HG03575 (cell line): ENCODE data around the gene MAP2.

Source experiments
- ATAC-seq: cut with Tn5 transposase; IDR thresholded peaks from one replicate; pipeline ENCODE4 v1.9.1; 2021; ENCODE audit not compliant: unreplicated experiment, insufficient number of reproducible peaks, low FRiP score; ENCODE audit errors: extremely low read depth

Gene MAP2

DNA sequence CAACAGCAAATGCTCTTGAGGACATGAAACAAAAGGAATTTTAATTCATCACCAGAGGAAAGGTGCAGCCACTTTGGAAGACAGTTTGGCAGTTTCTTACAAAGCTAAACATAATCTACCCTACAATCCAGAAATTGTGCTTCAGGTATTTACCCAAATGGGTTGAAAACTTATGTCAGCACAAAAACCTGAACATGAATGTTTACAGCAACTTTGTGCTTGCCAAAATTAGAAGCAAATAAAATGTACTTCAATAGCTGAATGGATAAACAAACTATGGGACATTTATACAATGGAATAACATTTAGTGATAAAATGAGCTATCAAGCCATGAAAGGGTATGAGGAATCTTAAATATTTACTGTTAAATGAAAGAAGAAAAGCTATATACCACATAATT, 6.9 kb upstream of the MAP2 start:
- ATAC-seq: no peak

DNA sequence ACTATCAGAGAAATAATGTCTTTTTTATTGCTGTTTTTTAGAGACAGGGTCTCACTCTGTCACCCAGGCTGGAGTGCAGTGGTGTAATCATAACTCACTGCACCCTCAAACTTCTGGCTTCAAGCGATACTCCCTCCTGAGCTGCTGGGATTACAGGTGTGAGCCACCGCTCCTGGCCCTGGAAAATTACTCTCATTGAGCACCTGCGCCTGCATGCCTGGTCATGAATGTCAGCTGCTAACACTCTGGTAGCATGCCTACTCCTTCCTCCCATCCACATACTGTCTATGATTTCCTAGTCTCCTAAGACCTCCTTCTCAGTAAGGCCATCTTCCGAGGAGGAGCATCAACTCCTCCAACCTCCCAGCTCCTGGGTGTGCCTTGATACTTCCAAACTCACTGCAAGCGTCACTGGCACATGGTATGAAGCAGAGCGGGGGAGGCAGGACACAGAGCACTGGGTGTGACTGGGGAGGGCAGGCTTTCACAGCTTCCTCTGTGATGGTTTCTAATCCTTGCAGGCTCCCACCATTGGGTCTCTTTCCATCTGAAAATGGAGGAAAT, 1.6 kb upstream of the MAP2 start:
- ATAC-seq: no peak

DNA sequence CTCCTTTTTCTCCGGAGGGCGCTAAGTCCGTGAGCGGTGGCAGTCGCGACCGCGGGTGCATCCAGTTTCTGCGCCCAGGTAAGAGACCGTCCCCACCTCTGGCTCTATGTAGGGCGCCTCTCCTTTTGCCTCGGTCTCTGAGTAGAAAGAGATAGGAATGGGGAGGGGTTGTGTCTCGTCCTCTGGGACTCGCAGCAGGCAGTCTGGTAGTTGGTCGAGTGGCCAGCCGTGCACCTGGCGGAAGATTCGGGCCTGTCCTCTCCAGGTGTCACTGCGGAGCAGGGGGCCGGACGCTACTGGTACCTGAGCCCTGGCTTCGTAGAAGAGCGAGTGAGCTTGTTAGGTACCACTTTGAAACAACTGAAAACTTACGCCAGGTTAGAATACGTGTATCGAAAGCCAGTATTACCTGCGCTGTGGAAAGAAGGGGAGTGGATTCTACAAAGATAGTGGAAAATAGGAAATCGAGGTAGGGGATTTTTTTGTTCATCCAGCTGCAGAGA, 403 bp downstream of the MAP2 start:
- ATAC-seq: no peak

DNA sequence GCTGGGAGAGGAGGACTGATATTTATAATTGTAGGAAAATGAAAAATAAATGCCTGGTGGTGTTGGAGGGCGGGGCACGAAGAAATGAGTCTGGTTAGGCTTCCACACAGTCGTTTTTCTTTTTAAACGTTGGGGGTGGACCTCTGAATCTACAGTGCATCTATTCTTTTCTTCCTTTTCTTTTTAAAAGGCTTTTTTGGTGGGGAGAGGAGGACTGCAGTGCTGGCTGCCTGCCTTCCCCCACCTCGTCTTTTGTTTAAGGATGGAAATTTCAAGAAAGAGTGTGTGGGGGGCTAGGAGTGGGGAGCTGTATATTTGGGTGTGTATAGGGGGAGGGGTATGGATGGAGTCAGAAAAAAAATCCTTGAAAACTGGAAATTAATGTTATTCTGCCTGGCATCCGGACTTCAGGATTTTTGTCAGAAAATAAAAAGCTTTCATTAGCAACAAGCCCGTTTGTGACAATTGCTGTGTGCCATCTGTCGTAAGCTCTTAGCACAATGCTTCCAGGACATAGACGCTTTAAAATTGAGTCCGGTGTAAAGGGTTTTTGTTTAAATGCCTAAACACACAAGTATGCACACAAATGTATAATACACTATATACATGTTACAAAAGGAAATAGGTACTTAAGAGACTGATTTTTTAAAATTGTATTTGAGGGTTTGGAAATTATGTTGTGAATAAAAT, 1.1 kb downstream of the MAP2 start:
- ATAC-seq: no peak

DNA sequence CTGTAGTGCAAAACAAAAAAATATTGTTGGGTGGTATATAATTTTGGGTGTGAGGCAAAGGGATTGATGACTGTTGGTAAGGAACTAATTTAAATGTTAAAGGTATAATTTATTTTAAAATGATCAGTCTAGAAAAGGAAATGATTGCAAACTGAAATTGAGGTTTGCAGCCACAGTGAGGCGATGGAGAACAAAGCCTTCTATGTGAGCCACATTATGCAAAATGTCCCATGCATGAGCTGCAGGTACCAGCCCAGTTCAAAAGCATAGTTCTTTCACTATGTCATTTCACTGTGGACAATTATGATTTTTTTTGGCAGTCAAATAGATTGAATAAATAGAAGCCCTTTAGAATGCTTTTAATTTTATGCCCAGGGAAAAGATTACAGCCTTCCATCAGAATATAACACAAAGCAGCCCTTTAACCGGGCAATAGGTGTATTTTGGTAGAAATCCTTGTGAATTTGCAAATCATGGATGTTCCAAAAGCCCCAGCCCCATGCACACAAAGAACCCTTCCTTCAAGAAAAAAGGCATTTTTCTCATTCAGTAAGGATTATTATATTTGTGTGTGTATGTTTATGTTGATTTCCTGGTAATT, 1.7 kb downstream of the MAP2 start:
- ATAC-seq: no peak

DNA sequence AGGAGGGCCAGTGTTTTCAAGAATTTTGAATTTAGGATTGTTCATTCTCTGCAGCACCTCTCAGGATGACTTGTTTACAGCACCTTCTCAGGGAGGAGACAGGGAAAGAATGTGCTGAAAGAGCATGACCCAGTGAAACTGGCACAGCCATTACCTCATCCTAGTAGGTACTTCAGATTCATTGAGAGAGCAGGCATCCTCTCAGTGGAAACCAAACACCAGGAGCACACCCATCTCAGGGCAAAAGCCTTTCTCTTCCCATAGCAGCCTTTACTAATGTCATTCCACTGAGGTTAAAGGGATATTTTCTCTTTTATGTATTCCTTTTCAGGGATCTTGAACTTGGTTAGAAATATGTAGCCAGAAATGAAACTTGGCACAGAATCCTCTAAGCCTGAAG, 2.6 kb downstream of the MAP2 start:
- ATAC-seq: no peak

DNA sequence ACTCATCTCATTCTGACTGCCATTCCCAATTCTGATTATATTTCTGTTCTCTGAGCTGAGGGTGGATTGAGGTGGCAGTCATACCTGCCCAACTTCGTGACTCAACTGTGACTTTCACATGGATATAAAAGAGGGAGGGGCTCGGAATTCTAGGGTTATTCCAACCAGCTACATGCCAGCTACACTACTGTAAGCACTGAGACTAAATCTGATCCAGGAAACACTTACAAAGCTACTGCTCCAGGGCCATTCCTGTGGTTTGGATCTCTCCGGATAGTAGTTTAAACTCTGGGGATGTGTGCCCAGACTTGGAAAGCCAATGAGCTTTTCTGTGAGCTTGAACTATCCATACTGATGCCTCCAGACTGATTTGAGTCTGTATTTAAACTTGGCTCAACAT, 7.9 kb downstream of the MAP2 start:
- no peak for ATAC-seq

DNA sequence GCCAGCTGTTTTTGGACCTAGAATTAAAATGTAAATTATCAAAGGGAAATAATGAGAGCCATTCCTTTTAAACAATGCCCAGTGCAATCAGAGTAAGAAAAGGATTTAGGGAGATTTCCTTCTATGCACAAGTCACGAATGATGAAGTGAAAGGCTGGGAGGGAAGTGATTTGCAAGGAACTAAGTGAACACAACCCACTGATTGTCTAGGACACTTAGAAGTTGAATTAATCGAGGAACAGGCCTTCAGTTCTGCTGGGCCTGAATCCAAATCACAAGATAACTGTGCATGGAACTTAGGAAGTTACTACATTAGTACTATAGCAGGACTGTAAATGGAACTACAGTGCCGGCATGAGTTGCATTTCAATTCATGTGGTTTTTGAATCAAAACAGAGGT, 17.7 kb downstream of the MAP2 start:
- no peak for ATAC-seq

DNA sequence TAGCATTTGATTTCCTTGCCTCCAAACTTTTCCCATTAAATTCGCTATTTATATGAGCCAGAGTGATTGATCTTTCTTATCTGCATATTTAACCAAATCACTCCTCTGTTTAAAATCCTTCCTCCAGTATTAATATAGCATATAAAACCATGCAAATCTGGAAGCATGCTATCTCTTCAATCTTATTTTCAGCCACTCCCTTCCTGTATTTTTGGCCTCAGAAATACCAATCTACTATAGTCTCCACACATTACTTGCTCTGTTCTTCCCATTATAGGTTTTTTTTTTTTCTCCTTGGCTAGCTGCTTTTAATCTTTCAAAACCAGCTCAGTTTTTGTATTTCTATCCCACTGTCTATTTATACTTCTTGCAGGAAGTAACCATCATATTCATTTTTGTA, 19.1 kb downstream of the MAP2 start:
- ATAC-seq: no peak

DNA sequence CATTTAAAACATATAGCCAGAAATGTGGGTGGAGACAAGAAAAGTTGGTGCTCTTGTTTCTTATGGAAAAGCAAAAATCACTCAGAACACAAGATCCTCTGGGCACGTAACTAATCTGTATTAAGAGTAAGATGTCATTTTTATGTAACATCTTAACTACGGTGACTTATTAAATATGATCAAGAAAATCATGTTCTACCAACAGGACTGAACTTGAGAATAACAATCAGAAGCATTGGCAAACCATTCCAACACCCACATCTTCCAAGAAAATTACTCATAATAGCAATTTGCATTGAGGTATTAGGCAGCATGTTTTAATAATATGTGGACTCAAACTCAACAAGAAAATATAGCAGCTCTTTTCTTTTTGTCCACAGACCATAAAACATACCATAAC, 21.6 kb downstream of the MAP2 start:
- no peak for ATAC-seq

DNA sequence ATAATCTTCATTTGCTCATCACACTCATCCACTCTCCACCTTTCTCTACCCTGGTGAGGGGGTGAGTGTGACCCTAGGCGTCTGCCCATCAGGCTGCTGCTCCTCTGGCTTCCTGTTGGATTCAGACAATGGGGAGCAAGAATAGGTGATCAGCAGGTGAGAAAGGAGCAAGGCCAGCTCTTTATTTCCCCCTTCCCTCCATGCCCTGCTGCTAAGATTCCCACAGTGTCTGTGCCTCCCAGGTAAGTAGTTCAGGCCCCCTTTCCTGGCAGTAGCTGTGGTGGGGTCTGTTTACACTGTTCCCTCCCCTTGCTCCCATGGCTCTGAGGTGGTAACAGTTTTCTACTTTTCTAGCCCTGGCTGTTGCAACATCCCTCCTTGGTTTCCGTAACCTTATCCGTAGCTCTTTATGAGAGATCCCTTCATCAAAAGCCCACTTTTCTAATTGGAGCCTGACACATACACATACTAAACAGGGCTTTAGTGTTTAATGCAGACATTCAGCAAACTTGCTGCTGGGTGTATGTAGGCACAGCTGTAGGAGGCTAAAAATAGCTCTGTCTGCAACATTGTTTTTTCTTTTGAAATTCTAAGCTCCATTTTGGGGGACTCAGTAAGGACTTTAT, 27.5 kb downstream of the MAP2 start:
- ATAC-seq: no peak

DNA sequence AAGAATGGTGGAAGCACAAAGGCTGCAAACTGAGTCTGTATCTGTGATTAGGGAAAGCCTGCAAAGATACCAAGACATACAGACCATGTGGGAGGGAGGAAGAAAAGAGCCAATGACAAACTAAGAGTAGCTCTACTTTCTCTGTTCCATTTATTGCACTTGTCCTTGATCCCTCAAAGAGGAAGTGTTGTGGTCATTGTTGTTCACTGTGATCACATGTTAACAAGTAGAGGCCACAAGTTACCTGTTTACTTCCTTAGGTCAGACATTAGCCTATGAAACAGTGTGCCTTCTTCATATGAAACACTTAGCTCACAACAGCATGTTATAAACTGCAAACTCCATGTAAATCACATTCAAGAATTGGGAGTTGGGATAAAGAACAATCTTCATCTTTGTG, 32.6 kb downstream of the MAP2 start:
- no peak for ATAC-seq

DNA sequence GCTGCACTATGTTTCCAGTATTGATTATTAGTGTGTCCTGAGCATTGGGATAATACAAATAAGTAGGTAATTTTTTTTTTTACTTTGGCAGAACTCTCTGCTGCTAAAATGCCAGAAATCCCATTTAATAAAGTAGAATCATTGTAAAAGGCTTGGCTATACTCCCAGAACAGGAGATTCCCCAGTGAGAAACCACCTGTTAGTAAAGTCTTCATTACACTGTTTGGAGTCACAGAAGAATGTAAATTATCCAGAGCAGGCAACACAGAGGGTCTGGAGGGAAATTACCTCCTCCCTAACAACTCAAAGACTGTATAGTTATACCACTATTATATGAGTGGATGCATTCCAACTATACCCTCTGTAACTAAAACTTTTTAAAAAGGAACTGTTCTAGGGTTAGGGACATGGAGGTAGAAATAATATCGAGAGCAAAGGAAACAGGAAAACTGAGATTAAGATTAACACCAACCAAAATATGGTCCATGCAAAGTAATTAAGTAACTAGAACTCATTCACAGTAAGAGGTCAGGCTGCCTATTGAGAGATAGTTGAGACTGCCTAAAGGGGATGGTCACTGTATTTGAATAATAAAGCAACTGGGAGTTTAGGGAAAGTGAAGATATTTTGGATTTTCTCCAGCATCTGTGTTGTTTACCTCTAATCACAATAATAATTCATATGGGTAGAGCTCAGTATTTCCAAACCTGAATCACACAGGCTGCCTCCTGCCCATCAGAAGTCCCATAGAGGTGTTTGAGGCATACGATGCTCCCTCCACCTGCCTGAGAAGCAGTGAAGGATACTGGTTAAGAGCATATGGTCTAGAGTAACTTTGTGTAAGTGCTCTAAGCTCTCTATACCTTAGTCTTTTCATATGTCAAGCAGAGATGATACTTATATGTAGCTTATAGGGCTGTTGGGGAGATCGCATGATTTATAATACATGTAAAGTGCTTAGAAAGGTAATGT, 34.4 kb downstream of the MAP2 start:
- no peak for ATAC-seq

DNA sequence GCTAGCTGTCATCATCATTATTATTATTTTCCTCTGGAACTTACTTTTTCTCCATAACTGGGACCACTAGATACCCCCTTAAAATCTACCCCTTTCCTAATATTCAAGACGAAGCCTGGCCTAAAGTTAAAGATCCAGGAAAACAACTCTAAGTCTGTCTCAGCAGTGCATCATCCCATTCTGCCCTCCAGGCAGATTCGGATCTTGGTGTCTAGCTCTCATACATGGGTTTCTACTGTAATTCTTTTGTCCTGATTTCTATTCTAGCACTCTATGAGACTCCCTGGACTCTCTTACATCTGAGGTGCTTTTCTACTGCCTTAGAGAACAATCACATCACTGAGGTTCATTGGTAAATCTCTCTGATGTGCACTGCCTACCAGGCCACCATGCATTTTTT, 35.5 kb downstream of the MAP2 start:
- no peak for ATAC-seq

DNA sequence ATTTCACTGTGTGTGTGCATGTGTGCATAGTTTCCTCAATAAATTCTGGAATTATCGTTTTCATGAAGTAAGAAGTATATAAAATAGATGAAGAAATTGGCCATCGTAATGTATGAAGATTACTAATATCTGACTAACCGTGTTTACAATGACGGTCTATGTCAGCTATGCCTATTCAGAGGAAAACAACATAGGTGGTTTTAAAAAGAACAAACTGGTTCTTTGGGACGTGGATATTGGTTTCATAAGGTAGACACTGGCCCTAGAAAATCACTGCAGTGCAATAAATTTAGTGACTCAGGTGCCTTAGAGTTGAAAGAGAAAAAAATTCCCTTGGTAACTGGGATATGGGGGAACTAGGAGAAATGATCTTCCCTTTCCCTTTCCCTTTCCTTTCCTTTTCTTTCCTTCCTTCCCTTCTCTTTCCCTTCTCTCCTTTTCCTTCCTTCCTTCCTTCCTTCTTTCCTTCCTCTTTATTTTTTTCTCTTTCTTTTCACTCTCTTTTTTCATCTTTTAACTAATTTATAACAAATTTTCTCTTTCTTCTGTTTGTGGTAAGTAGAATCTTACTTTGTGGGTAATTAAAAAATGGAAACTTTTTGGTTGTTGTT, 36.4 kb downstream of the MAP2 start:
- ATAC-seq: no peak

DNA sequence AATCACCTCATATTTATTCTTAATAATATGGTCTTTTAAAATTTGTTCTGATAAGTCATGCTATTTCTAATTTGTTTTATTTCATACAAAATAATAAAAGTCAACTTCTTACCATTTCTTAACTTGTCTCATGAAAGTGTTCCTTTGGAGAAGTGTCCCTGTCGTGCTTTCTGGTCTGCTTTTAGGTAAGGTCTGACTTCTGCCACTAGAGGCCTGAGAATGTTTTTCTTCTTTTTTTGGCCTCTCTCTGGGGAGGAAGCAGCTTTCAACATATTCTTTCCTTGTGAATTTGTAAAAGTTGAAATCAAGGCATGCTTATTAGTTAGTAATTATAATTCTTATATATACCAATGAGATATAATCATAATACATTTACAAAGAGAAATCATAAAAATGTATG, 39.4 kb downstream of the MAP2 start:
- no peak for ATAC-seq

DNA sequence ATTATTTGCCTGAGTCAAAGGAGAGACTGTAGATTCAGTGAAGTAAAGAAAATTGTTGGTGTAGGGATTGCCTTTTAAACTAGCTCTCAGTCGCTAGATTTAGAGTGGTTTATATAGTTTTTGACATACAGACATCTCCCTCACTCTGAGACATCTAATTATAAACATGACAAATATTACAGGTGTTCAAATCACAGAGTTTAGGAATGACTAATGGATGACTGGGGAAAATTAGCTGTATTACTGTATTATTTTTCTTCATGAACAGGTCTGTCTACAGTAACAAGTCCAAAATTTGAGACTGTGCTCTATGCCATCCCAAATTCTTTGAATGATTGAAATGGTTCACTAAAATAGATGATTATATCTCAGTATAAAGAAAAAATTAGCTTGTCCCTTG, 40.0 kb downstream of the MAP2 start:
- no peak for ATAC-seq

DNA sequence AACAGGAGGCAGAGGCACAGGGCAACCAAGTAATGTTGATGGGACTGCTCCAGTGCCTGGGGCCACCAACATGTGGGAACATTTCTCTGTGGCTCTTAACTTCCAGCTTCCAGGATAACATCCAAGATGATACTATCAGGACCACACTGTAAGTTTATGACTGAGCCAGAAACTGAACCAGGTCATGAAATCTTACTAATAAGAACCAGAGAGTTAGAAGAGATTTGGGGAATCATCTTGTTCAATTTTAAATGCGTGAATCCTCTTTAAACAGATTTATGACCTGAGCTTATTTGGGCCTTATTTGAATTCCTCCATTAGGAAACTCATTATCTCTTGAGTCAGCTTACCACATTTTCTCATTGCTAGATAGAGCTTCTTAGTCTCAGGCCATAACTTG, 45.0 kb downstream of the MAP2 start:
- ATAC-seq: no peak

DNA sequence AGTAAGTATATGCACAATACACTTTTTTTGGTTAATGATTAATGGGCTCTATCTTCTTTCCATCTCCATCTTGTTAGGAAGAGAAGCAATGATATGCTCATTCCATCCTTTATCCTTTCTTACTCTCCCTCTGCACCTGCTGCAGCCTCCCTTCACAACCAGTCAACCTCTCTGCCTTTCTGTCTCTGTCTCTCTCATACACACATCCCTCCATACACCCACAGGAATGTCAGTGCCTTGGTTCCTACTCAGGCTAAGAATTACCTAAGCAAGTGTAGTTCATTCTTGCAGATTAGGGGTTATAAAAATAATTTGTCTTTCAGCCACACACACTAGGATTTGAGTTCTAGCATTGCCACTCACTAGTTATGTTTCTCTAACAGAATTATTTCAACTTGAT, 45.6 kb downstream of the MAP2 start:
- no peak for ATAC-seq
